Mesenchymal stem cell (in vitro differentiated cells and primary cell): ENCODE results near the gene UNG.

Experiments
- DNase-seq: peaks from one replicate; pipeline ENCODE4 v3.0.0-alpha.2; 2013
- H2AFZ ChIP-seq: one replicate; pipeline ENCODE4 v1.6.1; 2013; ENCODE audit warnings: low read depth, mild to moderate bottlenecking, control low read depth, inconsistent platforms, low read length, moderate library complexity
- H2AK5ac ChIP-seq: 2 replicates; pipeline ENCODE4 v1.6.1; 2013; ENCODE audit warnings: low read length, moderate library complexity, mild to moderate bottlenecking, inconsistent platforms; ENCODE audit not compliant: severe bottlenecking
- H2BK120ac ChIP-seq: one replicate; pipeline ENCODE4 v1.6.1; 2013; ENCODE audit warnings: low read depth, mild to moderate bottlenecking, inconsistent platforms, low read length, moderate library complexity
- H2BK12ac ChIP-seq, 2 experiments: one replicate each; pipeline ENCODE4 v1.6.1; 2013; ENCODE audit warnings: inconsistent platforms in 2 of 2, low read length in 2 of 2, mild to moderate bottlenecking in 2 of 2, moderate library complexity in 2 of 2, control low read depth in 1 of 2
- H2BK15ac ChIP-seq: one replicate; pipeline ENCODE4 v1.6.1; 2013; ENCODE audit warnings: mild to moderate bottlenecking, low read depth, inconsistent platforms; ENCODE audit not compliant: poor library complexity, severe bottlenecking
- H2BK5ac ChIP-seq: 2 replicates; pipeline ENCODE4 v1.6.1; 2013; ENCODE audit warnings: low read depth, mild to moderate bottlenecking, low read length, control low read depth, inconsistent platforms; ENCODE audit not compliant: poor library complexity, severe bottlenecking
- H3K14ac ChIP-seq, 2 experiments: one replicate each; pipeline ENCODE4 v1.6.1; 2013; ENCODE audit warnings: inconsistent platforms in 2 of 2, low read length in 2 of 2, control low read depth in 1 of 2, mild to moderate bottlenecking in 1 of 2, moderate library complexity in 1 of 2
- H3K18ac ChIP-seq, 2 experiments: one replicate each; pipeline ENCODE4 v1.6.1; 2013; ENCODE audit warnings: inconsistent platforms in 2 of 2, low read length in 2 of 2, control low read depth in 1 of 2, low read depth in 1 of 2, mild to moderate bottlenecking in 1 of 2
- H3K23ac ChIP-seq, 2 experiments: one replicate each; pipeline ENCODE4 v1.6.1; 2013; ENCODE audit warnings: inconsistent platforms in 2 of 2, low read length in 2 of 2, mild to moderate bottlenecking in 2 of 2, moderate library complexity in 2 of 2, control low read depth in 1 of 2
- H3K27ac ChIP-seq: 2 replicates; pipeline ENCODE4 v1.5.1; 2013; ENCODE audit warnings: mild to moderate bottlenecking, moderate library complexity, low read length, control low read depth, inconsistent platforms; ENCODE audit not compliant: poor library complexity, severe bottlenecking
- H3K27me3 ChIP-seq, 2 experiments: 2 replicates each; pipeline versions ENCODE4 v1.6.1 to v1.7.0; 2013; ENCODE audit warnings: low read length in 2 of 2, mild to moderate bottlenecking in 2 of 2, moderate library complexity in 2 of 2, control low read depth in 1 of 2, inconsistent platforms in 1 of 2; ENCODE audit not compliant: control insufficient read depth in 1 of 2, insufficient read depth in 1 of 2
- H3K36me3 ChIP-seq, 2 experiments: 2 replicates each; pipeline versions ENCODE4 v1.6.1 to v1.7.0; 2013; ENCODE audit warnings: low read length in 2 of 2, control low read depth in 1 of 2, inconsistent platforms in 1 of 2, low read depth in 1 of 2, mild to moderate bottlenecking in 1 of 2; ENCODE audit not compliant: insufficient read depth in 2 of 2, control insufficient read depth in 1 of 2
- H3K4ac ChIP-seq, 2 experiments: one replicate each; pipeline ENCODE4 v1.6.1; 2013; ENCODE audit warnings: inconsistent platforms in 2 of 2, low read length in 2 of 2, mild to moderate bottlenecking in 2 of 2, moderate library complexity in 2 of 2, control low read depth in 1 of 2, low read depth in 1 of 2
- H3K4me1 ChIP-seq: 2 replicates; pipeline ENCODE4 v1.6.1; 2013; ENCODE audit warnings: low read depth, low read length, control low read depth; ENCODE audit not compliant: control insufficient read depth, insufficient read depth
- H3K4me2 ChIP-seq: 2 replicates; pipeline ENCODE4 v1.6.1; 2013; ENCODE audit warnings: low read length, mild to moderate bottlenecking, inconsistent platforms; ENCODE audit not compliant: poor library complexity, severe bottlenecking
- H3K4me3 ChIP-seq, 2 experiments: 2 replicates each; pipeline versions ENCODE4 v1.5.1 to v1.7.0; 2013; ENCODE audit warnings: low read length in 2 of 2, mild to moderate bottlenecking in 2 of 2, control low read depth in 1 of 2, low read depth in 1 of 2; ENCODE audit not compliant: insufficient read depth in 1 of 2
- H3K79me1 ChIP-seq: replicated peaks from 2 replicates; pipeline ENCODE4 v1.6.1; 2013; ENCODE audit warnings: mild to moderate bottlenecking, control low read depth, low read length, inconsistent platforms; ENCODE audit not compliant: poor library complexity, severe bottlenecking
- H3K9ac ChIP-seq: 2 replicates; pipeline ENCODE4 v1.7.0; 2013; ENCODE audit warnings: mild to moderate bottlenecking, low read length, moderate library complexity
- H3K9me3 ChIP-seq: 2 replicates; pipeline ENCODE4 v1.7.0; 2013; ENCODE audit warnings: mild to moderate bottlenecking, low read length; ENCODE audit not compliant: control insufficient read depth
- H4K8ac ChIP-seq: one replicate; pipeline ENCODE4 v1.6.1; 2013; ENCODE audit warnings: inconsistent platforms, mild to moderate bottlenecking, low read length, moderate library complexity
- H4K91ac ChIP-seq: one replicate; pipeline ENCODE4 v1.6.1; 2013; ENCODE audit warnings: mild to moderate bottlenecking, low read length, inconsistent platforms
- WGBS: methylation state at CpG from one replicate; pipeline ENCODE4 v1.1.7; 2013; ENCODE audit warnings: mixed read lengths; 5-methylcytosine and 5-hydroxymethylcytosine counted together

The UNG gene

DNA sequence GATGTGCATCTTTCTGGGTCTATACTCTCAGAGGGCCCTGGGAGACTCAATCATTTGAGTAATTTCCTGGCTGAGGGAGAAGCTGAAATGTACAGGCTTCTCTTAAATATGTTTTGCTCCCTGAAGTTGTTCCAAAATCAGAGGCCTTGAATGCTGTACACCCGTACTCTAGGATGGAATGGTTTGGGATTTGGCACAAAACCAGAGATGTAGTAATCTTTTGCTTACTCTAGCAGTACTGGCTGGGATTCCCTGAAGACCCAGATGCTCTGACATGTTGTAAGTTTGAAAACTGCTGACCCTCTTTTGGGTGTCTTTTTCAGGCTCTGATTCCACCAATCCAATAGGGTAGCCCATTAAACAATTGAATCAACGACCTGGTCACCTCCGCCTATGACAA, 29.4 kb downstream of the UNG start:
- no peak for DNase-seq
- H3K23ac ChIP-seq, result no peak overlapping the region
- no peak overlapping the region for H3K4me3 ChIP-seq
- no peak overlapping the region for H2BK15ac ChIP-seq
- H3K4me2 ChIP-seq, result no peak overlapping the region
- no peak overlapping the region for H2AK5ac ChIP-seq
- H3K27ac ChIP-seq, result no peak overlapping the region
- no peaks in the 10 kb centered on the region for H3K36me3 ChIP-seq
- no peaks in the 10 kb centered on the region for H3K79me1 ChIP-seq
- no peaks in the 10 kb centered on the region for H3K4me1 ChIP-seq
- no peak overlapping the region for H3K18ac ChIP-seq
- WGBS, result 76% methylated on average over 3 of the region's 3 CpGs
- no peak overlapping the region for H2BK5ac ChIP-seq
- H3K9ac ChIP-seq, result no peak overlapping the region
- H2BK120ac ChIP-seq, result no peak overlapping the region
- no peak overlapping the region for H4K91ac ChIP-seq
- H3K4ac ChIP-seq, result no peak overlapping the region
- H2BK12ac ChIP-seq, result no peak overlapping the region
- peaks cover 2 to 10% of the 10 kb centered on the region in 2 experiments for H3K27me3 ChIP-seq
- no peak overlapping the region for H3K14ac ChIP-seq
- H3K9me3 ChIP-seq, result no peaks in the 10 kb centered on the region
- H4K8ac ChIP-seq, result no peak overlapping the region
- no peak overlapping the region for H2AFZ ChIP-seq

DNA sequence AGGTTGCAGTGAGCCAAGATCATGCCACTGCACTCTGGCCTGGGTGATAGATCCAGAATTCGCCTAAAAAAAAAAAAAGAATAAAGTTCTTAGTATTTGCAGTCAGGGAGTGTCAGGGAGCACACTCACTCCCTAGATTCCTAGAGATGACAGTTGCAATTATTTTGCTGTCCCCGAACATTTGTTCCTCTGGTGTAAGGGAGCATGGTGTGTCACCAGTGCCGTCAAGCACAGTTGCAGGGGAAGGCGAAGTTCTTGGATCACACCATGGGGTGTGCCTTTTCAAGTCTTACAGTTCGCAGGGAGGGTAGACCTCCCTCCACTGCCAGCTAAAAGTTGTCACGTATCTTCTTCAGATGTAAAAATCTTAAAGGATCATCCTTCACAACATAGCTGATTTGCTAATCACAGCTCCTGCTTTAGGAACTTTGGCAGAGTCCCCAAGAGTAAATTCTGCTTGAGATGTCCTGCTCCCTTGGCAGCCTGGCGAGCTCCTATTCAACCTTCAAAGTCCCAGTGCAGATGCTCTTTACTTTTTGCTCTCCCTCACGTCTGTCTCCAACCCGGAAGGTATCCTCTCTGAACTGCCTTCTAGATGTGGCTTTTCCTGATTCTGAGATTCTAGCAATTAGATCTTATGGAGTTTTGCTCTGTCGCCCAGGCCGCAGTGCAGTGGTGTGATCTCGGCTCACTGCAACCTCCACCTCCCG, 30.3 kb downstream of the UNG start:
- no peak overlapping the region for H4K91ac ChIP-seq
- H3K36me3 ChIP-seq, result no peaks in the 10 kb centered on the region
- no peak for DNase-seq
- H2BK12ac ChIP-seq, result no peak overlapping the region
- no peak overlapping the region for H2AFZ ChIP-seq
- H2AK5ac ChIP-seq, result no peak overlapping the region
- no peaks in the 10 kb centered on the region for H3K4me1 ChIP-seq
- no peak overlapping the region for H2BK5ac ChIP-seq
- no peak overlapping the region for H3K14ac ChIP-seq
- no peak overlapping the region for H3K18ac ChIP-seq
- H2BK120ac ChIP-seq, result no peak overlapping the region
- H3K4ac ChIP-seq, result no peak overlapping the region
- H2BK15ac ChIP-seq, result no peak overlapping the region
- H3K4me3 ChIP-seq, result no peak overlapping the region
- no peak overlapping the region for H4K8ac ChIP-seq
- H3K27me3 ChIP-seq, result peaks cover 2 to 12% of the 10 kb centered on the region in 2 experiments
- no peaks in the 10 kb centered on the region for H3K79me1 ChIP-seq
- no peaks in the 10 kb centered on the region for H3K9me3 ChIP-seq
- H3K4me2 ChIP-seq, result no peak overlapping the region
- no peak overlapping the region for H3K27ac ChIP-seq
- H3K9ac ChIP-seq, result no peak overlapping the region
- H3K23ac ChIP-seq, result no peak overlapping the region
- WGBS, result 89% methylated on average over 13 of the region's 13 CpGs

DNA sequence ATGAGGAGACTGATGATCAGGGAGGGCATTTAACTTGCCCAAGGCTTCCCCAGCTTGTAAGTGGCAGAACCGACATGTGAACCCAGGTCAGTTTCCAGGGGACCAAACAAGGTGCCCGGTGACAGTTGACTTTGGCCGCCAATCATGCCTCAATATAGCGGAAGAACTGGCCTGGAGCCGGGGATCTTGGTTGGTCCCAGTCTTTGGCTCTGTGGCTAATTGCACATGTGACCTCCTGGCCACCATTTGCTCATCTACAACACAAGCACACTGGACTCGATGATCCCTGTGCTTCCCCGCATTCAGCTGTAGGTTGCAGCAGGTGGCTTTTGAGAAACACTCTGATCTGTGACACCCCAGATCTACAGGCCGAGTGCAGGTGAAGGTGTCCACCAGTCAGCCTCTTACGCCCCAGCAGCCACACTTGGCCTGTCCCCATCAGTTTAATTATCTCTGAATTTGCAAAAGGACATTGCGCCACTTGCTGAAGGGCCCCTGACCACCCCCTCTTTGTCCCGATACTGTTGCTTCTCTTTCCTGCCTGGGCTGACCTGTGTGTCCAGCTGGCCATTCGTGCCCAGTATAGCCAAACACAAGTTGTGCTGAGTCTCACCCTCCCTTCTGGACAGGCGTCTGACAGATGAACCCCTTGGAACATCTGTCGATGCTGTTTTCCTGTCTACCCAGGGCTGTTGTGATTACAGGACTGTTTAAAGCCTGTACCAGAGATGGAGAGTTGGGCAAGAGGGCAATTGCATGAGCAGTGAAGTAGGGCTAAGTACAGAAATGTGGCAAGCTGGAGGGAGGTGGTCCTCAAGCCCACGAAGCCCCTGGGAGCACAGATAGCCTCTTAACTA, 33.1 kb downstream of the UNG start:
- no peak overlapping the region for H3K4me2 ChIP-seq
- H3K79me1 ChIP-seq, result no peaks in the 10 kb centered on the region
- H3K4me1 ChIP-seq, result no peaks in the 10 kb centered on the region
- H4K91ac ChIP-seq, result no peak overlapping the region
- H2BK5ac ChIP-seq, result no peak overlapping the region
- H3K4ac ChIP-seq, result no peak overlapping the region
- no peak overlapping the region for H2BK120ac ChIP-seq
- no peak overlapping the region for H3K18ac ChIP-seq
- no peak overlapping the region for H3K27ac ChIP-seq
- no peak overlapping the region for H2AFZ ChIP-seq
- no peak overlapping the region for H2AK5ac ChIP-seq
- no peak overlapping the region for H3K4me3 ChIP-seq
- no peaks in the 10 kb centered on the region for H3K9me3 ChIP-seq
- H2BK15ac ChIP-seq, result no peak overlapping the region
- no peak overlapping the region for H3K9ac ChIP-seq
- H3K14ac ChIP-seq, result no peak overlapping the region
- H3K27me3 ChIP-seq, result peaks cover 2 to 12% of the 10 kb centered on the region in 2 experiments
- H2BK12ac ChIP-seq, result no peak overlapping the region
- no peaks in the 10 kb centered on the region for H3K36me3 ChIP-seq
- 85% methylated on average over 15 of the region's 15 CpGs for WGBS
- no peak overlapping the region for H4K8ac ChIP-seq
- no peak overlapping the region for H3K23ac ChIP-seq
- no peak for DNase-seq
